Colonic mucosa (tissue), 4 donors: ENCODE results near the gene MAPK11. TPM values are rescaled to one million over a fixed set of nuclear protein-coding genes. Genes with fewer than 3 reads are reported as not detected.

Experiments used
- DNase-seq: peaks from one replicate; pipeline ENCODE4 v3.0.0-alpha.2; 2020
- H3K27ac ChIP-seq: fragments of 200-600 bp; one replicate; pipeline ENCODE4 v1.8.0; 2021
- H3K27me3 ChIP-seq: fragments of 200-600 bp; one replicate; pipeline ENCODE4 v1.8.0; 2021
- H3K36me3 ChIP-seq: fragments of 200-600 bp; one replicate; pipeline ENCODE4 v1.8.0; 2021
- H3K4me1 ChIP-seq: fragments of 200-600 bp; one replicate; pipeline ENCODE4 v1.8.0; 2021; ENCODE audit warnings: mild to moderate bottlenecking
- H3K4me3 ChIP-seq: fragments of 200-600 bp; one replicate; pipeline ENCODE4 v1.8.0; 2021
- H3K9ac ChIP-seq, 2 donors: one replicate each; pipeline ENCODE4 v1.7.0; 2013; ENCODE audit warnings: control low read depth in 2 of 2, low read depth in 2 of 2, low read length in 2 of 2
- H3K9me3 ChIP-seq: fragments of 200-600 bp; one replicate; pipeline ENCODE4 v1.8.0; 2021
- intact Hi-C: fragments of 100-400 bp; cut with DNase I; formaldehyde crosslinking; loops from one replicate; pipeline ENCODE4 v1.14.1; 2022
- total RNA-seq, 2 donors: library from RNA; stranded (reverse); fragmentation: NEBNext Ultra II Directional in 1 of 2; extraction: Animal tissue kit (Norgen Biotek cat#: 25700) in 1 of 2; gene quantifications; one replicate each; pipeline ENCODE4 v1.2.1, GENCODE V29; 2021
- TF ChIP-seq, protein P1 (sequence below): fragments of 200-600 bp; IDR thresholded peaks from one replicate; pipeline ENCODE4 v1.8.0; 2022; ENCODE audit warnings: antibody characterized with exemption, mild to moderate bottlenecking
- donor health status: healthy.
- donor health status: DM: no; HTN: no; CAD: no.
- donor health status: DM: no; HTN: no; CAD: no.

Gene MAPK11
- total RNA-seq, 2 donors from 2014 or later, result 1.3 to 1.9 TPM

DNA sequence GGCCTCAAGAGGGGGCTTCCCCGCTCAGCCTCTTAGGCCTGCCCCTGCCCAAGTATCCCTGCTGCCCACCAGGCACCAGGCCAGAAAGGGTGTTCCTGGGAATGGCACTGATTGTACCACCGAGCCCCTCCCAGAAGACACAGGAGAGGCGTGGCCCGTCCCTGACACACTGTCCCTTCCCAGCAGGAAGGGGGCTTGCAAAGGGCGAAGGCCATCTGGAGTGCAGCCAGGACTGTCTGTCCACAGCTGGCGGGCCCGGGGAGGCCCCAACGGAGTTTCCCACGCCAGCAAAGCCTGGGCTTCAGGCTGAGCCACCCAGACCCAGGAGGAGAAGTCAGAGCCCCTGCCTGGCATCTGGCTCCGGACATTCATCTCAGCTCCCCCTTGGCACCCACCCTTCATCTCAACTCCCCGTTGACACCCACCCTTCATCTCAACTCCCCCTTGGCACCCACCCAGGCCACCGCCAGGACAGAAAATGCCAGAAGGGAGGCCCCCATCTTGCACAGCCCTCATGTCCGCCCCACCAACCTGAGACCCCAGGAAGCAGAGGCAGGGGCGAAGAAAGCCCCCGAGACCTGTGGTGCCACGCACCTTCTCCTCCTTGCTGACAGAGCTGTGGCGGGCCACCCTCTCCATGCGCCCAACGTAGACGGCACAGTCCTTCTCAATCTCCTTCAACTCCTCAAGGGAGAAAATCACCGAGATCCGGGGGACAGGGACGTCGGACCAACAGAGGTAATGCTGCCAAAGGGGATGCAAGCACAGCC lies 44.8 kb downstream of the MAPK11 start:
- Histone ChIP-seq H3K27me3 (no peaks in the 10 kb centered on the region), H3K27ac (no peak overlapping the region), H3K9me3 (no peaks in the 10 kb centered on the region), H3K4me3 (no peak overlapping the region), H3K36me3 (peaks cover 6% of the 10 kb centered on the region), H3K9ac (no peak overlapping the region), H3K4me1 (no peaks in the 10 kb centered on the region)
- TF ChIP-seq, protein P1, sequence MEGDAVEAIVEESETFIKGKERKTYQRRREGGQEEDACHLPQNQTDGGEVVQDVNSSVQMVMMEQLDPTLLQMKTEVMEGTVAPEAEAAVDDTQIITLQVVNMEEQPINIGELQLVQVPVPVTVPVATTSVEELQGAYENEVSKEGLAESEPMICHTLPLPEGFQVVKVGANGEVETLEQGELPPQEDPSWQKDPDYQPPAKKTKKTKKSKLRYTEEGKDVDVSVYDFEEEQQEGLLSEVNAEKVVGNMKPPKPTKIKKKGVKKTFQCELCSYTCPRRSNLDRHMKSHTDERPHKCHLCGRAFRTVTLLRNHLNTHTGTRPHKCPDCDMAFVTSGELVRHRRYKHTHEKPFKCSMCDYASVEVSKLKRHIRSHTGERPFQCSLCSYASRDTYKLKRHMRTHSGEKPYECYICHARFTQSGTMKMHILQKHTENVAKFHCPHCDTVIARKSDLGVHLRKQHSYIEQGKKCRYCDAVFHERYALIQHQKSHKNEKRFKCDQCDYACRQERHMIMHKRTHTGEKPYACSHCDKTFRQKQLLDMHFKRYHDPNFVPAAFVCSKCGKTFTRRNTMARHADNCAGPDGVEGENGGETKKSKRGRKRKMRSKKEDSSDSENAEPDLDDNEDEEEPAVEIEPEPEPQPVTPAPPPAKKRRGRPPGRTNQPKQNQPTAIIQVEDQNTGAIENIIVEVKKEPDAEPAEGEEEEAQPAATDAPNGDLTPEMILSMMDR, result no peak
- DNase-seq, result no peak
- intact Hi-C loops, result no loop called here

DNA sequence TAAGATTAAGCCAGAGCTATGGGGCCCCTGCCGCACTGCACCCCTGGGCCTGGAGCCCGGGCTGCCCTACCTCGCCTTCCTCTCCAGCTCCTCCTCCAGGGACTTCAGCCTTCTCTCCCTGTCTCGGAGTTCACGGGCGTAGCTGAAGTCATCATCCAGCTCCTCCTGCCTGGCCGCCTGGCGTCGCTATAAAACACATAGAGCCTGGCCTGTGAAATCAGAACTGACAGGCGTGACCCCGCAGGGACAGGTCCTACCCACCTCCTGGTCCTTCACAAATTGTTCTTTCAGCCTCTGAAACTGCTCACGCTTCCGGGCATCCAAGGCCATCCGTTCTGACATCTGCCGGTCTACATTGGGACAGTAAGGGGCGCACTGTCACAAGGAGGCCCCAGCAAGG lies 46.1 kb downstream of the MAPK11 start:
- Histone ChIP-seq H3K9me3 (no peaks in the 10 kb centered on the region), H3K9ac (no peak overlapping the region), H3K4me3 (no peak overlapping the region), H3K4me1 (no peaks in the 10 kb centered on the region), H3K36me3 (peaks cover 6% of the 10 kb centered on the region), H3K27ac (no peak overlapping the region), H3K27me3 (no peaks in the 10 kb centered on the region)
- intact Hi-C loops, result no loop called here
- TF ChIP-seq, protein P1, result no peak
- no peak for DNase-seq

DNA sequence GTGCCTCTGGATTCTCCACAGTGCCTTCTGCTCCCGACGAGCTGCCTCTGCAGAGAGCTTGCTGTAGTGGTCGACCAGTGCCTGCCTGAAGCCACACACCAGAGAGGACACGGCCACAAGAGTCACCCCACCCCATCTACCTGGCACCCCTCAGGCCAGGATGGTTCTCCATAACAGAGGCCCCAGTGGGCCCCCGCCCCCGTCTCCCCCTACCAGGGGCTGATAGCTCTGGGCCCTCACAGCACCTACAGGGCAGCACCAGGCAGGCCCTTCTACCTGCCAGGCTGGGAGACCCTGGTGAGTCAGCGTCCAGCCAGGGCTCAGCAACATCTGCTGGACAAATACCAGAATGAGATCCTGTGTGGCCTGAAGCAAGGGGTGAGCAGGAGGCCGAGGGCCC lies 47.7 kb downstream of the MAPK11 start:
- Histone ChIP-seq H3K36me3 (peaks cover 6% of the 10 kb centered on the region), H3K9me3 (no peaks in the 10 kb centered on the region), H3K9ac (no peak overlapping the region), H3K27me3 (no peaks in the 10 kb centered on the region), H3K27ac (no peak overlapping the region), H3K4me3 (no peak overlapping the region), H3K4me1 (no peaks in the 10 kb centered on the region)
- intact Hi-C loops, result no loop called here
- TF ChIP-seq, protein P1, result no peak
- DNase-seq, result no peak

DNA sequence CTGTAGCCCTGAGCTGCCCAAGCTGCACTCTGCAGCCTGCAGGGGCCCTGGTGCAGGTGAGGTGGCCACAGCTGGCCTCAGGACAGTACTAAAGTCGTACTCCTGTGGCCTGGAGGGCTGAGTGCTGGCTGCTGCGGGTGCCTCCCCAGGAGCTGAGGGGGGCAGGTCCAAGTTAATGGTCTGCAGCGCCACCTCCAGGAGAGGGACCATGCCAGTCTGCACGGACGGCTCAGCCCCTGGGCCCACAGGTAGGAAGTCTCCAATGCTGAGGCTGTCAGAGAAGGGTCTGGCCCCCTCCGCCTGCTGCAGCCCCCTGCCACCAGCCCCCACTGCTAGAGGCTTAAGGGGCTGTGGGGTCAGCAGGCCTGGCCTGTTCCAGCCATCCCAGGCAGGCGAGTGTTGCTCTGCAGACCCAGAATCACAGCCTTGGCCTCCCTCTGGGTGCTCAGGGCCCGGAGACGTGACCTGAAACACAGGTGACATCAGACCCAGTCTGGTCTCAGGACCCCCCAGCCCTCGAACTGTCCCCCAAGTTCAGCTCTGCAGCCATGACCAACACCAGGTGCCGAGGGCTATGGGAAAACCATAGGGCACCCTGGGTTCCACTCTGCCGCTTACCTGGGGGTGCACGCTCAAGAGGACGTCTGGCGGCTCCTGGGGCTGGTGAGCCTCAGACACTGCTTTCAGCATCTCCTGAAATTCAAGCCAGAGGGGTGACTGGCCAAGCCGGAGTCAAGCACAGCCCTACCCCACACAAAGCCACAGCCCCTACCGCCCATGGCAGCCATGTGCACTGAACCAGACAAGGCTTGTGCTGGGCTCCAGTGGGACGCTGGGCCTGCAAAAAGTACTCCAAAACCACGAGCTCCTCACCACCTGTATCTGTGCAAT lies 48.5 kb downstream of the MAPK11 start:
- no peaks in the 10 kb centered on the region for H3K27me3 ChIP-seq
- no peak overlapping the region for H3K4me3 ChIP-seq
- H3K27ac ChIP-seq, result no peak overlapping the region
- no peaks in the 10 kb centered on the region for H3K4me1 ChIP-seq
- DNase-seq, result no peak
- peaks cover 13% of the 10 kb centered on the region for H3K36me3 ChIP-seq
- TF ChIP-seq, protein P1, result no peak
- H3K9me3 ChIP-seq, result no peaks in the 10 kb centered on the region
- H3K9ac ChIP-seq, result no peak overlapping the region
- intact Hi-C loops, result no loop called here

DNA sequence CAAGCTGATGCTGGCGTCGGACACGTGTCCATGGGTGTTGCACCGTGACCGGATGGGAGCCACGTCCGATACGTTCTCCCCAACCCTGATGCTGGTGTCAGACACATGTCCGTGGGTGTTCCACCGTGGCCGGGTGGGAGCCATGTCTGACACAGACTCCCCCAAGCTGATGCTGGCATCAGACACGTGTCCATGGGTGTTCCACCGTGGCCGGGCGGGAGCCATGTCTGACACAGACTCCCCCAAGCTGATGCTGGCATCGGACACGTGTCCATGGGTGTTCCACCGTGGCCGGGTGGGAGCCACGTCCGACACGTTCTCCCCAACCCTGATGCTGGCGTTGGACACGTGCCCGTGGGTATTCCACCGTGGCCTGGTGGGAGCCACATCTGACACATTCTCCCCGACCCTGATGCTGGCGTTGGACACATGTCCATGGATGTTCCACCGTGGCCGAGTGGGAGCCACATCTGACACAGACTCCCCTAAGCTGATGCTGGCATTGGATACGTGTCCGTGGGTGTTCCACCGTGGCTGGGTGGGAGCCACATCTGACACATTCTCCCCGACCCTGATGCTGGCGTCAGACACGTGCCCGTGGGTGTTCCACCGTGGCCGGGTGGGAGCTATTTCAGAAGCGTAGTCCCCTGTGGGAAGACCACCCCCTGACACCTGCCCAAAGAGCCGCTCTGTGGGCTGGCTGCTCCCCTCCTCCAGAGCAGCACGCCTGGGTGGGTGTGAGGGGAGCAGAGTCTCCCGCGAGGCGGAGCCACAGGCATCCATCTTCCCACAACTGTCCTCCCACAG lies 49.4 kb downstream of the MAPK11 start:
- Histone ChIP-seq H3K9ac (no peak overlapping the region), H3K27me3 (no peaks in the 10 kb centered on the region), H3K36me3 (peaks cover 13% of the 10 kb centered on the region), H3K9me3 (no peaks in the 10 kb centered on the region), H3K4me3 (no peak overlapping the region), H3K4me1 (no peaks in the 10 kb centered on the region), H3K27ac (no peak overlapping the region)
- TF ChIP-seq, protein P1, result no peak
- intact Hi-C loops, result no loop called here
- no peak for DNase-seq
